ENCODE measurements around the gene PABPC1L.

PABPC1L gene

GRCh38 chr20:44901974-44902373, 7.9 kb upstream of the PABPC1L start:
- no peak for DNase-seq

GRCh38 chr20:44904377-44904776, 5.5 kb upstream of the PABPC1L start:
- no peak for DNase-seq

- no peak for DNase-seq
Measured at GRCh38 chr20:44908987-44909871, 631 bp upstream of the PABPC1L start.

GRCh38 chr20:44910690-44911262, 916 bp downstream of the PABPC1L start:
- DNase-seq: no peak

- DNase-seq: no peak
Measured at GRCh38 chr20:44911264-44911921, 1.5 kb downstream of the PABPC1L start.

- no peak for DNase-seq
Measured at GRCh38 chr20:44912189-44912588, 2.3 kb downstream of the PABPC1L start.

GRCh38 chr20:44914924-44915323, 5.1 kb downstream of the PABPC1L start:
- DNase-seq: no peak

- no peak for DNase-seq
Measured at GRCh38 chr20:44916586-44916985, 6.7 kb downstream of the PABPC1L start.

GRCh38 chr20:44917399-44917798, 7.5 kb downstream of the PABPC1L start:
- DNase-seq: no peak

- DNase-seq: no peak
Measured at GRCh38 chr20:44918342-44918741, 8.5 kb downstream of the PABPC1L start.

GRCh38 chr20:44918761-44919160, 8.9 kb downstream of the PABPC1L start:
- no peak for DNase-seq

- no peak for DNase-seq
Measured at GRCh38 chr20:44921447-44921846, 11.6 kb downstream of the PABPC1L start.

GRCh38 chr20:44924541-44924940, 14.7 kb downstream of the PABPC1L start:
- DNase-seq: no peak

- DNase-seq: no peak
Measured at GRCh38 chr20:44928595-44928994, 18.7 kb downstream of the PABPC1L start.

GRCh38 chr20:44930517-44931168, 20.8 kb downstream of the PABPC1L start:
- DNase-seq: no peak

GRCh38 chr20:44931911-44932310, 22.1 kb downstream of the PABPC1L start:
- no peak for DNase-seq

GRCh38 chr20:44932916-44933315, 23.1 kb downstream of the PABPC1L start:
- DNase-seq: no peak

- DNase-seq: no peak
Measured at GRCh38 chr20:44936510-44936909, 26.6 kb downstream of the PABPC1L start.

- DNase-seq: no peak
Measured at GRCh38 chr20:44938637-44939036, 28.8 kb downstream of the PABPC1L start.

GRCh38 chr20:44941120-44941691, 31.3 kb downstream of the PABPC1L start:
- DNase-seq: no peak

- no peak for DNase-seq
Measured at GRCh38 chr20:44942264-44942973, 32.6 kb downstream of the PABPC1L start.

GRCh38 chr20:44943828-44944227, 34.0 kb downstream of the PABPC1L start:
- DNase-seq: no peak
